ENCODE data around the gene SMPDL3A. TPM values are rescaled to one million over a fixed set of nuclear protein-coding genes. Genes with fewer than 3 reads are reported as not detected.

Gene SMPDL3A
- total RNA-seq, 2 experiments from 2014 or later = 0.22 to 0.52 TPM

- ChIA-PET POLR2A (no interaction called here), CTCF (no interaction called here)
- Histone ChIP-seq H3K4me1 (ENCODE audit: insufficient read depth, low read length) (no peaks in the 10 kb centered on the region), H3K27me3 (ENCODE audit: control insufficient read depth in 1 of 2, insufficient read depth in 2 of 2, low read length in 2 of 2) (no peaks in the 10 kb centered on the region), H3K36me3 (ENCODE audit: insufficient read depth, low read length) (no peaks in the 10 kb centered on the region), H3K27ac (ENCODE audit: low read depth in 1 of 2, low read length in 2 of 2) (no peak overlapping the region), H3K9me3 (ENCODE audit: control insufficient read depth in 1 of 2, insufficient read depth in 1 of 2, low read length in 2 of 2) (no peaks in the 10 kb centered on the region), H3K4me3 (ENCODE audit: low read length) (no peak overlapping the region)
- no peak for DNase-seq
- TF ChIP-seq CTCF (IDR thresholded peaks at IDR 0.05) = no peak
- no peaks in the 10 kb centered on the region for H3K4me1 Mint-ChIP-seq (ENCODE audit: low read depth)
- no peaks in the 10 kb centered on the region for H3K36me3 Mint-ChIP-seq (ENCODE audit: low read depth)
- no peak overlapping the region for H3K27ac Mint-ChIP-seq
- peaks cover 2% of the 10 kb centered on the region for H3K9me3 Mint-ChIP-seq
- intact Hi-C loops (cut with DNase I, micrococcal nuclease) = no loop called here
- H3K27me3 Mint-ChIP-seq = peaks cover 5% of the 10 kb centered on the region
- no peak for ATAC-seq (ENCODE audit: poor library complexity)
- no peak overlapping the region for H3K4me3 Mint-ChIP-seq
Observed at GRCh38 chr6:122775975-122776374, 13.1 kb upstream of the SMPDL3A start.

DNA sequence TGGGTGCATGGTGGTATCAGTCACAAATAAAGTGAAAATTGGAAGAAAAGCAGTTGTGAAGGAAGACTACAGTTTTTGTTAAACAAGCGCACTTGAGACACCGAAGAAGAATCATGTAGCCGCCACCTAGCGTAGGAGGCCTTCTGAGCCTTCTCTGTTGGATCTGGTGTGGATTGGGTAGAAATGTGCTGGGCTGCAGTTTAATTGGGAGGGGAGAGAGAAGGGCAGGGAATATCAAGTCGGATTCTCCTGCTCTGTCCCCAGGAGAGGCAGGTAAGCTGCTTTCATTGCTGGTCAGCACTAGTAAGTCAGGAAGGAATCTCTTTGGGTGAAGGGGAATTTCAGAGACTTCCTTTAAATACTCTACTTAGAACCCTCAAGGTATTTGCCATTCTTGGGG, 10.8 kb upstream of the SMPDL3A start:
- peaks cover 2% of the 10 kb centered on the region for H3K9me3 Mint-ChIP-seq
- no peaks in the 10 kb centered on the region for H3K4me1 Mint-ChIP-seq (ENCODE audit: low read depth)

GRCh38 chr6:122778985-122779661, 9.9 kb upstream of the SMPDL3A start:
- Histone ChIP-seq H3K27me3 (ENCODE audit: control insufficient read depth in 1 of 2, insufficient read depth in 2 of 2, low read length in 2 of 2) (no peaks in the 10 kb centered on the region), H3K36me3 (ENCODE audit: insufficient read depth, low read length) (no peaks in the 10 kb centered on the region), H3K4me1 (ENCODE audit: insufficient read depth, low read length) (no peaks in the 10 kb centered on the region), H3K4me3 (ENCODE audit: low read length) (no peak overlapping the region), H3K9me3 (ENCODE audit: control insufficient read depth in 1 of 2, insufficient read depth in 1 of 2, low read length in 2 of 2) (peaks cover 0 to 4% of the 10 kb centered on the region in 2 experiments), H3K27ac (ENCODE audit: low read depth in 1 of 2, low read length in 2 of 2) (no peak overlapping the region)
- Mint-ChIP-seq H3K4me1 (ENCODE audit: low read depth) (no peaks in the 10 kb centered on the region), H3K4me3 (no peak overlapping the region), H3K36me3 (ENCODE audit: low read depth) (no peaks in the 10 kb centered on the region), H3K27me3 (peaks cover 5% of the 10 kb centered on the region), H3K27ac (no peak overlapping the region), H3K9me3 (peaks cover 2% of the 10 kb centered on the region)
- POLR2A ChIA-PET = no interaction called here
- intact Hi-C loops (cut with DNase I, micrococcal nuclease) = no loop called here
- no peak for ATAC-seq (ENCODE audit: poor library complexity)
- CTCF ChIA-PET = no interaction called here
- DNase-seq = no peak
- TF ChIP-seq CTCF (IDR thresholded peaks at IDR 0.05) = no peak

More for the DNA sequence above, 10.8 kb upstream of the SMPDL3A start:
- no peak overlapping the region for H3K4me3 ChIP-seq (ENCODE audit: low read length)
- ATAC-seq (ENCODE audit: poor library complexity) = no peak
- H3K27me3 Mint-ChIP-seq = peaks cover 5% of the 10 kb centered on the region
- H3K27ac Mint-ChIP-seq = no peak overlapping the region
- no peak for TF ChIP-seq CTCF (IDR thresholded peaks at IDR 0.05)
- no peaks in the 10 kb centered on the region for H3K36me3 ChIP-seq (ENCODE audit: insufficient read depth, low read length)
- no peaks in the 10 kb centered on the region for H3K27me3 ChIP-seq (ENCODE audit: control insufficient read depth in 1 of 2, insufficient read depth in 2 of 2, low read length in 2 of 2)
- H3K4me3 Mint-ChIP-seq = no peak overlapping the region
- H3K36me3 Mint-ChIP-seq (ENCODE audit: low read depth) = no peaks in the 10 kb centered on the region
- no peak overlapping the region for H3K27ac ChIP-seq (ENCODE audit: low read depth in 1 of 2, low read length in 2 of 2)
- no peaks in the 10 kb centered on the region for H3K4me1 ChIP-seq (ENCODE audit: insufficient read depth, low read length)
- no peak for DNase-seq
- intact Hi-C loops (cut with DNase I, micrococcal nuclease) = no loop called here
- peaks cover 0 to 4% of the 10 kb centered on the region in 2 experiments for H3K9me3 ChIP-seq (ENCODE audit: control insufficient read depth in 1 of 2, insufficient read depth in 1 of 2, low read length in 2 of 2)
- POLR2A ChIA-PET = no interaction called here
- CTCF ChIA-PET = no interaction called here

Data from CD4-positive, alpha-beta T cell (primary cell).